Tibial artery (tissue), 4 donors: Measurements from ENCODE around the gene ZNF532.

Experiments
- DNase-seq, 2 donors: peaks; one replicate each; pipeline ENCODE4 v3.0.0-alpha.2; 2019
- H3K27ac ChIP-seq, 2 donors: fragments of 200-600 bp; sonication (generic) in 1 of 2; 1 replicate in 1 of 2; 2 replicates in 1 of 2; pipeline ENCODE4 v1.5.1; 2018 to 2019; ENCODE audit warnings: mild to moderate bottlenecking in 1 of 2
- H3K27me3 ChIP-seq, 2 donors: fragments of 200-600 bp; sonication (generic) in 1 of 2; one replicate each; pipeline versions ENCODE4 v1.5.1 to v1.6.0; 2016 to 2019
- H3K36me3 ChIP-seq, 3 donors: fragments of 200-600 bp; sonication (generic) in 2 of 3; one replicate each; pipeline ENCODE4 v1.5.1; 2016 to 2019; ENCODE audit warnings: mild to moderate bottlenecking in 2 of 3
- H3K4me1 ChIP-seq, 4 donors: fragments of 200-600 bp; sonication (generic) in 2 of 4; 1 replicate in 3 of 4; 2 replicates in 1 of 4; pipeline ENCODE4 v1.5.1; 2016 to 2019
- H3K4me3 ChIP-seq, 2 donors: fragments of 200-600 bp; sonication (generic) in 1 of 2; 1 replicate in 1 of 2; 2 replicates in 1 of 2; pipeline ENCODE4 v1.5.1; 2018 to 2019; ENCODE audit warnings: mild to moderate bottlenecking in 2 of 2
- H3K9me3 ChIP-seq, 3 donors: fragments of 200-600 bp; sonication (generic) in 1 of 3; one replicate each; pipeline ENCODE4 v1.5.1; 2016 to 2019
- intact Hi-C: fragments of 100-400 bp; cut with DNase I; formaldehyde crosslinking; loops from one replicate; pipeline ENCODE4 v1.15.0; 2023; ENCODE audit warnings: low total_unique reads
- TF ChIP-seq, protein P1 (sequence below), 2 experiments: fragments of 200-600 bp in 1 of 2; fragments of 450-650 bp in 1 of 2; IDR thresholded peaks; one replicate each; pipeline ENCODE4 v1.5.1; 2017 to 2019; ENCODE audit warnings: antibody characterized with exemption in 2 of 2, mild to moderate bottlenecking in 1 of 2, moderate library complexity in 1 of 2

Gene ZNF532

GRCh38 chr18:58860747-58861231, 3.9 kb upstream of the ZNF532 start:
- peaks cover 0 to 69% (median 45%) of the 10 kb centered on the region in 4 donors for H3K4me1 ChIP-seq

GRCh38 chr18:58861353-58861752, 3.3 kb upstream of the ZNF532 start:
- intact Hi-C loops = loop anchor here (10.0 kb wide), 1 partner anchor 133 kb away; no protein-coding TSS in a partner anchor
- Histone ChIP-seq H3K27me3 (no peaks in the 10 kb centered on the region), H3K9me3 (no peaks in the 10 kb centered on the region), H3K27ac (peak overlapping the region in 1 of 2 donors; percentile 98), H3K4me1 (peaks cover 0 to 75% (median 51%) of the 10 kb centered on the region in 4 donors), H3K36me3 (no peaks in the 10 kb centered on the region), H3K4me3 (no peak overlapping the region)
- DNase-seq = peak in 1 of 2 donors; percentile 3
- TF ChIP-seq, protein P1, sequence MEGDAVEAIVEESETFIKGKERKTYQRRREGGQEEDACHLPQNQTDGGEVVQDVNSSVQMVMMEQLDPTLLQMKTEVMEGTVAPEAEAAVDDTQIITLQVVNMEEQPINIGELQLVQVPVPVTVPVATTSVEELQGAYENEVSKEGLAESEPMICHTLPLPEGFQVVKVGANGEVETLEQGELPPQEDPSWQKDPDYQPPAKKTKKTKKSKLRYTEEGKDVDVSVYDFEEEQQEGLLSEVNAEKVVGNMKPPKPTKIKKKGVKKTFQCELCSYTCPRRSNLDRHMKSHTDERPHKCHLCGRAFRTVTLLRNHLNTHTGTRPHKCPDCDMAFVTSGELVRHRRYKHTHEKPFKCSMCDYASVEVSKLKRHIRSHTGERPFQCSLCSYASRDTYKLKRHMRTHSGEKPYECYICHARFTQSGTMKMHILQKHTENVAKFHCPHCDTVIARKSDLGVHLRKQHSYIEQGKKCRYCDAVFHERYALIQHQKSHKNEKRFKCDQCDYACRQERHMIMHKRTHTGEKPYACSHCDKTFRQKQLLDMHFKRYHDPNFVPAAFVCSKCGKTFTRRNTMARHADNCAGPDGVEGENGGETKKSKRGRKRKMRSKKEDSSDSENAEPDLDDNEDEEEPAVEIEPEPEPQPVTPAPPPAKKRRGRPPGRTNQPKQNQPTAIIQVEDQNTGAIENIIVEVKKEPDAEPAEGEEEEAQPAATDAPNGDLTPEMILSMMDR (IDR thresholded peaks at IDR 0.05) = no peak

More at GRCh38 chr18:58860747-58861231, 3.9 kb upstream of the ZNF532 start:
- Histone ChIP-seq H3K27me3 (no peaks in the 10 kb centered on the region), H3K9me3 (no peaks in the 10 kb centered on the region), H3K27ac (peak overlapping the region; percentile 54 to 98), H3K36me3 (no peaks in the 10 kb centered on the region), H3K4me3 (no peak overlapping the region)
- no peak for DNase-seq
- intact Hi-C loops = loop anchor here (10.0 kb wide), 1 partner anchor 134 kb away; no protein-coding TSS in a partner anchor
- TF ChIP-seq, protein P1 (IDR thresholded peaks at IDR 0.05) = no peak

GRCh38 chr18:58861861-58862301, 2.8 kb upstream of the ZNF532 start:
- TF ChIP-seq, protein P1 (IDR thresholded peaks at IDR 0.05) = no peak
- Histone ChIP-seq H3K4me1 (peaks cover 0 to 80% (median 55%) of the 10 kb centered on the region in 4 donors), H3K4me3 (no peak overlapping the region), H3K9me3 (no peaks in the 10 kb centered on the region), H3K36me3 (no peaks in the 10 kb centered on the region), H3K27ac (peak overlapping the region in 1 of 2 donors; percentile 98), H3K27me3 (no peaks in the 10 kb centered on the region)
- intact Hi-C loops = loop anchor here (10.0 kb wide), 1 partner anchor 133 kb away; no protein-coding TSS in a partner anchor
- no peak for DNase-seq

GRCh38 chr18:58862356-58862755, 2.3 kb upstream of the ZNF532 start:
- TF ChIP-seq, protein P1 (IDR thresholded peaks at IDR 0.05) = no peak
- Histone ChIP-seq H3K27me3 (no peaks in the 10 kb centered on the region), H3K4me3 (peak overlapping the region in 1 of 2 donors; percentile 63), H3K9me3 (no peaks in the 10 kb centered on the region), H3K36me3 (no peaks in the 10 kb centered on the region), H3K4me1 (peaks cover 0 to 85% (median 59%) of the 10 kb centered on the region in 4 donors), H3K27ac (peak overlapping the region; percentile 98 to 100)
- intact Hi-C loops = loop anchor here (10.0 kb wide), 1 partner anchor 132 kb away; no protein-coding TSS in a partner anchor
- DNase-seq = peak in 1 of 2 donors; percentile 35

GRCh38 chr18:58862851-58863538, 1.7 kb upstream of the ZNF532 start:
- H3K27me3 ChIP-seq = no peaks in the 10 kb centered on the region
- H3K36me3 ChIP-seq = peaks cover 0 to 6% (median 0%) of the 10 kb centered on the region in 3 donors
- peak in 1 of 2 donors; percentile 73 for DNase-seq
- H3K9me3 ChIP-seq = no peaks in the 10 kb centered on the region
- peak overlapping the region; percentile 98 to 100 for H3K27ac ChIP-seq
- intact Hi-C loops = loop anchor here (10.0 kb wide), 1 partner anchor 132 kb away; no protein-coding TSS in a partner anchor
- peaks cover 0 to 91% (median 66%) of the 10 kb centered on the region in 4 donors for H3K4me1 ChIP-seq
- TF ChIP-seq, protein P1 (IDR thresholded peaks at IDR 0.05) = no peak
- H3K4me3 ChIP-seq = peak overlapping the region; percentile 52 to 63
